Type B pancreatic cell (in vitro differentiated cells): ENCODE data around the gene ZNF550. TPM values are rescaled to one million over a fixed set of nuclear protein-coding genes. Genes with fewer than 3 reads are reported as not detected.
"Not testable (repeated sequence)": the region's sequence is repeated elsewhere in the genome, so short reads cannot be mapped to it uniquely, and the experiment has no call there.

Experiments used
- DNase-seq: peaks from one replicate; pipeline ENCODE4 v3.0.0; 2021; ENCODE audit warnings: mixed read lengths; ENCODE audit not compliant: unreplicated experiment; ENCODE audit errors: extremely low spot score
- H3K27ac Mint-ChIP-seq: 2 replicates; pipeline ENCODE4 v1.8.0; 2021; ENCODE audit warnings: mild to moderate bottlenecking, mixed read lengths
- H3K27me3 Mint-ChIP-seq: 2 replicates; pipeline ENCODE4 v1.8.0; 2021; ENCODE audit warnings: mixed read lengths
- H3K36me3 Mint-ChIP-seq: 2 replicates; pipeline ENCODE4 v1.8.0; 2021; ENCODE audit warnings: mixed read lengths
- H3K4me1 Mint-ChIP-seq: one replicate; pipeline ENCODE4 v1.8.0; 2021; ENCODE audit warnings: mixed read lengths; ENCODE audit not compliant: unreplicated experiment
- H3K4me3 Mint-ChIP-seq: 2 replicates; pipeline ENCODE4 v1.8.0; 2021; ENCODE audit warnings: mild to moderate bottlenecking, mixed read lengths
- H3K9me3 Mint-ChIP-seq: 2 replicates; pipeline ENCODE4 v1.8.0; 2021; ENCODE audit warnings: mixed read lengths
- CTCF ChIP-seq: fragments of 200-600 bp; sonication (generic); conservative IDR thresholded peaks from 2 replicates; pipeline ENCODE4 v1.5.0; 2021; ENCODE audit warnings: antibody characterized with exemption, mild to moderate bottlenecking
- total RNA-seq: library from RNA; stranded (reverse); gene quantifications from 2 replicates; pipeline ENCODE4 v1.2.1, GENCODE V29; 2021; ENCODE audit warnings: low replicate concordance

ZNF550 gene
- total RNA-seq, 1 donor from 2014 or later, result 15.9 TPM

GRCh38 chr19:57527136-57527881 is 32.4 kb downstream of the ZNF550 start, which contains the start of gene ZNF549:
ZNF549 (plus strand) TSS chr19:57527356; CDS start chr19:57527574, 218 bp downstream.
- Mint-ChIP-seq H3K9me3 (peaks cover 4% of the 10 kb centered on the region), H3K4me3 (peak within 1 kb of the TSS; percentile 93), H3K4me1 (peaks cover 11% of the 10 kb centered on the region), H3K27ac (peak within 1 kb of the TSS; percentile 93), H3K36me3 (peaks cover 30% of the 10 kb centered on the region), H3K27me3 (no peaks in the 10 kb centered on the region)
- peak; percentile 88 for DNase-seq
- TF ChIP-seq CTCF, result no peak

GRCh38 chr19:57518021-57518420 is 41.6 kb downstream of the ZNF550 start:
- DNase-seq, H3K27ac Mint-ChIP-seq, H3K27me3 Mint-ChIP-seq, H3K4me1 Mint-ChIP-seq, H3K4me3 Mint-ChIP-seq: not testable (repeated sequence)
- H3K9me3 Mint-ChIP-seq, result peaks cover 14% of the 10 kb centered on the region
- peaks cover 19% of the 10 kb centered on the region for H3K36me3 Mint-ChIP-seq

- TF ChIP-seq CTCF, result no peak
- H3K36me3 Mint-ChIP-seq, result peaks cover 28% of the 10 kb centered on the region
- H3K4me1 Mint-ChIP-seq, result no peaks in the 10 kb centered on the region
- H3K27me3 Mint-ChIP-seq, result no peaks in the 10 kb centered on the region
- H3K27ac Mint-ChIP-seq, result no peak overlapping the region
- H3K4me3 Mint-ChIP-seq, result no peak overlapping the region
- H3K9me3 Mint-ChIP-seq, result peaks cover 17% of the 10 kb centered on the region
- DNase-seq, result no peak
These were observed 44.4 kb downstream of the ZNF550 start for GRCh38 chr19:57515255-57515654.

- H3K27me3 Mint-ChIP-seq, result no peaks in the 10 kb centered on the region
- H3K27ac Mint-ChIP-seq, result no peak overlapping the region
- H3K9me3 Mint-ChIP-seq, result peaks cover 30% of the 10 kb centered on the region
- H3K36me3 Mint-ChIP-seq, result peaks cover 49% of the 10 kb centered on the region
- H3K4me3 Mint-ChIP-seq, result no peak overlapping the region
- H3K4me1 Mint-ChIP-seq, result no peaks in the 10 kb centered on the region
- TF ChIP-seq CTCF, result no peak
- no peak for DNase-seq
These were observed 46.8 kb downstream of the ZNF550 start for GRCh38 chr19:57512845-57513244.

GRCh38 chr19:57511484-57511883 is 48.2 kb downstream of the ZNF550 start:
- Mint-ChIP-seq H3K27me3 (no peaks in the 10 kb centered on the region), H3K27ac (no peak overlapping the region), H3K36me3 (peaks cover 57% of the 10 kb centered on the region), H3K4me1 (no peaks in the 10 kb centered on the region), H3K9me3 (peaks cover 30% of the 10 kb centered on the region), H3K4me3 (no peak overlapping the region)
- DNase-seq, result no peak
- no peak for TF ChIP-seq CTCF

- Mint-ChIP-seq H3K27ac (no peak overlapping the region), H3K4me3 (no peak overlapping the region), H3K9me3 (peaks cover 29% of the 10 kb centered on the region), H3K36me3 (peaks cover 75% of the 10 kb centered on the region), H3K4me1 (peaks cover 2% of the 10 kb centered on the region), H3K27me3 (no peaks in the 10 kb centered on the region)
- no peak for TF ChIP-seq CTCF
- no peak for DNase-seq
These were observed 53.5 kb downstream of the ZNF550 start for GRCh38 chr19:57506163-57506562.

- Mint-ChIP-seq H3K27ac (peak overlapping the region; percentile 77), H3K36me3 (peaks cover 47% of the 10 kb centered on the region), H3K4me1 (peaks cover 16% of the 10 kb centered on the region), H3K9me3 (peaks cover 30% of the 10 kb centered on the region), H3K4me3 (peak overlapping the region; percentile 88)
- DNase-seq, H3K27me3 Mint-ChIP-seq: not testable (repeated sequence)
These were observed 59.3 kb downstream of the ZNF550 start for GRCh38 chr19:57500400-57500799.

- Mint-ChIP-seq H3K4me3 (peak within 1 kb of the TSS; percentile 88), H3K9me3 (peaks cover 30% of the 10 kb centered on the region), H3K4me1 (peaks cover 16% of the 10 kb centered on the region), H3K27ac (peak within 1 kb of the TSS; percentile 77), H3K36me3 (peaks cover 47% of the 10 kb centered on the region)
- H3K27me3 Mint-ChIP-seq, result not testable (repeated sequence)
- peak; percentile 95 for DNase-seq
These were observed 59.8 kb downstream of the ZNF550 start, which contains the start of gene ZNF773 for GRCh38 chr19:57499680-57500395. ZNF773 (plus strand) TSS chr19:57499938; CDS start chr19:57500081, 143 bp downstream.

- H3K27me3 Mint-ChIP-seq, DNase-seq: not testable (repeated sequence)
- peak overlapping the region; percentile 88 for H3K4me3 Mint-ChIP-seq
- peak overlapping the region; percentile 39 for H3K27ac Mint-ChIP-seq
- peaks cover 30% of the 10 kb centered on the region for H3K9me3 Mint-ChIP-seq
- peaks cover 16% of the 10 kb centered on the region for H3K4me1 Mint-ChIP-seq
- H3K36me3 Mint-ChIP-seq, result peaks cover 49% of the 10 kb centered on the region
These were observed 60.4 kb downstream of the ZNF550 start for GRCh38 chr19:57499332-57499679.
